Activated CD4-positive, CD25-positive, alpha-beta regulatory T cell (primary cell): Measurements from ENCODE around the gene RPL13.

Experiments
- DNase-seq, 4 experiments: peaks; one replicate each; lab custom pipeline; 2025; lab: John Stamatoyannopoulos, UW

The RPL13 gene

GRCh38 chr16:89599451-89599858 is 39.0 kb downstream of the RPL13 start:
- no peak for DNase-seq

- DNase-seq, result no peak
These were observed 39.4 kb downstream of the RPL13 start for GRCh38 chr16:89599902-89600301.

- no peak for DNase-seq
These were observed 39.9 kb downstream of the RPL13 start for GRCh38 chr16:89600427-89600826.

- DNase-seq, result no peak
These were observed 40.5 kb downstream of the RPL13 start for GRCh38 chr16:89600956-89601355.

- no peak for DNase-seq
These were observed 41.4 kb downstream of the RPL13 start for GRCh38 chr16:89601906-89602272.

GRCh38 chr16:89602273-89602951 is 41.9 kb downstream of the RPL13 start:
- DNase-seq, result peak in 2 of 4 experiments; percentile 27 to 28

GRCh38 chr16:89602952-89603590 is 42.6 kb downstream of the RPL13 start:
- DNase-seq, result no peak

GRCh38 chr16:89604764-89605163 is 44.3 kb downstream of the RPL13 start:
- no peak for DNase-seq

- no peak for DNase-seq
These were observed 44.9 kb downstream of the RPL13 start for GRCh38 chr16:89605186-89605970.

- DNase-seq, result no peak
These were observed 45.5 kb downstream of the RPL13 start for GRCh38 chr16:89606006-89606405.

- DNase-seq, result no peak
These were observed 47.0 kb downstream of the RPL13 start for GRCh38 chr16:89607453-89607852.

GRCh38 chr16:89607937-89608740 is 47.7 kb downstream of the RPL13 start:
- DNase-seq, result no peak

- DNase-seq, result no peak
These were observed 49.6 kb downstream of the RPL13 start for GRCh38 chr16:89610108-89610453.

GRCh38 chr16:89612415-89613166 is 52.1 kb downstream of the RPL13 start:
- no peak for DNase-seq

GRCh38 chr16:89613231-89613953 is 52.9 kb downstream of the RPL13 start, which contains the start of gene DPEP1:
Gene DPEP1 (plus strand): TSS chr16:89613642. CDS start chr16:89630411, 16,769 bp downstream.
- no peak for DNase-seq

- DNase-seq, result no peak
These were observed 53.5 kb downstream of the RPL13 start for GRCh38 chr16:89613954-89614459.
